HG02938 (cell line): ENCODE results near the gene ZNF302.
A peak's percentile ranks its signal among the peaks of the same experiment; 100 is the strongest.
"Not testable (repeated sequence)": the region's sequence is repeated elsewhere in the genome, so short reads cannot be mapped to it uniquely, and the experiment has no call there.

Experiments
- ATAC-seq: cut with Tn5 transposase; IDR thresholded peaks from one replicate; pipeline ENCODE4 v1.9.1; 2021; ENCODE audit warnings: mild to moderate bottlenecking, moderate library complexity; ENCODE audit not compliant: unreplicated experiment

ZNF302 gene

GRCh38 chr19:34669305-34669704 lies 8.2 kb upstream of the ZNF302 start:
- ATAC-seq = no peak

GRCh38 chr19:34671972-34672371 lies 5.5 kb upstream of the ZNF302 start:
- no peak for ATAC-seq

- ATAC-seq = no peak
Measured at GRCh38 chr19:34673590-34673989, 3.9 kb upstream of the ZNF302 start.

- ATAC-seq = no peak
Measured at GRCh38 chr19:34675250-34675649, 2.2 kb upstream of the ZNF302 start.

- ATAC-seq = no peak
Measured at GRCh38 chr19:34675919-34676318, 1.6 kb upstream of the ZNF302 start.

- ATAC-seq = peak; percentile 44
Measured at GRCh38 chr19:34676697-34677385, 637 bp upstream of the ZNF302 start, which contains the start of gene SCGB2B2. TSS of gene SCGB2B2 (minus strand) at chr19:34677159. CDS start at chr19:34594563, 82,596 bp downstream.

- no peak for ATAC-seq
Measured at GRCh38 chr19:34678085-34678412, 571 bp downstream of the ZNF302 start.

GRCh38 chr19:34678421-34678820 lies 943 bp downstream of the ZNF302 start:
- no peak for ATAC-seq

GRCh38 chr19:34681478-34681877 lies 4.0 kb downstream of the ZNF302 start:
- ATAC-seq = no peak

GRCh38 chr19:34685266-34685665 lies 7.8 kb downstream of the ZNF302 start:
- ATAC-seq = not testable (repeated sequence)

GRCh38 chr19:34686455-34686854 lies 9.0 kb downstream of the ZNF302 start:
- no peak for ATAC-seq

- no peak for ATAC-seq
Measured at GRCh38 chr19:34687348-34687747, 9.9 kb downstream of the ZNF302 start.

GRCh38 chr19:34688592-34688991 lies 11.1 kb downstream of the ZNF302 start:
- no peak for ATAC-seq

- ATAC-seq = no peak
Measured at GRCh38 chr19:34690372-34690771, 12.9 kb downstream of the ZNF302 start.

GRCh38 chr19:34692549-34692948 lies 15.1 kb downstream of the ZNF302 start:
- ATAC-seq = no peak

GRCh38 chr19:34707661-34708060 lies 30.2 kb downstream of the ZNF302 start:
- no peak for ATAC-seq

GRCh38 chr19:34711890-34712289 lies 34.4 kb downstream of the ZNF302 start:
- no peak for ATAC-seq

- no peak for ATAC-seq
Measured at GRCh38 chr19:34712395-34713261, 35.1 kb downstream of the ZNF302 start.

- no peak for ATAC-seq
Measured at GRCh38 chr19:34713262-34713637, 35.8 kb downstream of the ZNF302 start.

- ATAC-seq = no peak
Measured at GRCh38 chr19:34715357-34715756, 37.9 kb downstream of the ZNF302 start.

- ATAC-seq = no peak
Measured at GRCh38 chr19:34722353-34722752, 44.9 kb downstream of the ZNF302 start.

GRCh38 chr19:34725400-34725799 lies 47.9 kb downstream of the ZNF302 start:
- ATAC-seq = no peak
